GM23338 (cell line): ENCODE measurements around the gene C16orf87. TPM values are rescaled to one million over a fixed set of nuclear protein-coding genes. Genes with fewer than 3 reads are reported as not detected.

Experiments used
- ATAC-seq: fragments of 200-7000 bp; cut with Tn5 transposase; 3 replicates; pipeline ENCODE4 v1.9.1; 2020
- DNase-seq: peaks from one replicate; pipeline ENCODE4 v3.0.0-alpha.2; 2015; ENCODE audit warnings: low spot score
- H2AFZ ChIP-seq: fragments of 200-600 bp; sonication (generic); 2 replicates; pipeline ENCODE4 v1.8.0; 2016; ENCODE audit warnings: antibody characterized with exemption, mild to moderate bottlenecking, moderate library complexity
- H3F3A ChIP-seq: fragments of 200-600 bp; sonication (generic); replicated peaks from 2 replicates; pipeline ENCODE4 v1.8.0; 2017; ENCODE audit warnings: antibody characterized with exemption, mixed run types, low read depth
- H3K27ac ChIP-seq: fragments of 200-600 bp; sonication (generic); 2 replicates; pipeline ENCODE4 v1.6.1; 2016; ENCODE audit warnings: low read depth
- H3K27me3 ChIP-seq: fragments of 200-600 bp; sonication (generic); 2 replicates; pipeline ENCODE4 v1.8.0; 2016; ENCODE audit warnings: mild to moderate bottlenecking, mixed run types, moderate library complexity; ENCODE audit not compliant: insufficient read depth
- H3K36me3 ChIP-seq: fragments of 200-600 bp; sonication (generic); 2 replicates; pipeline ENCODE4 v1.8.0; 2016; ENCODE audit warnings: mild to moderate bottlenecking; ENCODE audit not compliant: insufficient read depth
- H3K4me1 ChIP-seq: fragments of 200-600 bp; sonication (generic); 2 replicates; pipeline ENCODE4 v1.8.0; 2016; ENCODE audit warnings: mild to moderate bottlenecking, moderate library complexity; ENCODE audit not compliant: insufficient read depth
- H3K4me2 ChIP-seq: fragments of 200-600 bp; sonication (generic); 2 replicates; pipeline ENCODE4 v1.7.1; 2017; ENCODE audit warnings: mixed run types
- H3K4me3 ChIP-seq: fragments of 200-600 bp; sonication (generic); 2 replicates; pipeline ENCODE4 v1.6.1; 2016; ENCODE audit warnings: mixed run types
- H3K79me2 ChIP-seq: fragments of 200-600 bp; sonication (generic); replicated peaks from 2 replicates; pipeline ENCODE4 v1.8.0; 2017; ENCODE audit warnings: mild to moderate bottlenecking; ENCODE audit not compliant: insufficient read depth
- H3K9me2 ChIP-seq: fragments of 200-600 bp; sonication (generic); 2 replicates; pipeline ENCODE4 v1.8.0; 2017; ENCODE audit not compliant: insufficient read depth
- H4K20me1 ChIP-seq: fragments of 200-600 bp; sonication (generic); replicated peaks from 2 replicates; pipeline ENCODE4 v1.8.0; 2017; ENCODE audit warnings: mild to moderate bottlenecking; ENCODE audit not compliant: insufficient read depth
- H3K27ac Mint-ChIP-seq: 2 replicates; pipeline ENCODE4 v1.8.0; 2020; ENCODE audit warnings: inconsistent platforms, mild to moderate bottlenecking, moderate library complexity, mixed read lengths
- H3K27me3 Mint-ChIP-seq: 3 replicates; pipeline ENCODE4 v1.8.0; 2022; ENCODE audit warnings: low read depth, mild to moderate bottlenecking, moderate library complexity, mixed read lengths, inconsistent platforms; ENCODE audit not compliant: insufficient read depth, poor library complexity
- H3K36me3 Mint-ChIP-seq: 3 replicates; pipeline ENCODE4 v1.8.0; 2021; ENCODE audit warnings: low read depth, mild to moderate bottlenecking, inconsistent platforms, moderate library complexity, mixed read lengths
- H3K4me1 Mint-ChIP-seq: 3 replicates; pipeline ENCODE4 v1.8.0; 2020; ENCODE audit warnings: mild to moderate bottlenecking, inconsistent platforms, mixed read lengths
- H3K4me3 Mint-ChIP-seq: 3 replicates; pipeline ENCODE4 v1.8.0; 2021; ENCODE audit warnings: moderate library complexity, mild to moderate bottlenecking, inconsistent platforms, mixed read lengths
- H3K9me3 Mint-ChIP-seq: 3 replicates; pipeline ENCODE4 v1.8.0; 2020; ENCODE audit warnings: moderate library complexity, mild to moderate bottlenecking, inconsistent platforms, mixed read lengths
- CREB1 ChIP-seq: fragments of 250-450 bp; sonication (Bioruptor Pico); IDR thresholded peaks from 2 replicates; pipeline ENCODE4 v1.5.0; 2020; ENCODE audit warnings: low read depth, mild to moderate bottlenecking, moderate library complexity
- CTCF ChIP-seq, 2 experiments: fragments of 200-600 bp in 1 of 2; sonication (generic) in 1 of 2; conservative IDR thresholded peaks; 2 replicates each; pipeline versions ENCODE4 v1.5.1 to v1.6.1; 2016 to 2017; ENCODE audit warnings: antibody characterized with exemption in 2 of 2, low read depth in 2 of 2, mild to moderate bottlenecking in 2 of 2, moderate library complexity in 1 of 2
- ETS1 ChIP-seq: IDR thresholded peaks from 2 replicates; pipeline ENCODE4 v1.6.1; 2016; ENCODE audit warnings: antibody characterized with exemption
- EZH2 ChIP-seq: fragments of 200-600 bp; sonication (generic); IDR thresholded peaks from one replicate; pipeline ENCODE4 v1.8.0; 2017; ENCODE audit warnings: antibody characterized with exemption, mild to moderate bottlenecking, low read depth; ENCODE audit not compliant: unreplicated experiment
- EZH2phosphoT487 ChIP-seq: fragments of 200-600 bp; sonication (generic); IDR thresholded peaks from one replicate; pipeline ENCODE4 v1.8.1; 2018; ENCODE audit warnings: antibody characterized with exemption; ENCODE audit not compliant: unreplicated experiment
- JUNB ChIP-seq: IDR thresholded peaks from one replicate; pipeline ENCODE4 v1.6.1; 2016; ENCODE audit warnings: antibody characterized with exemption; ENCODE audit not compliant: unreplicated experiment
- NANOG ChIP-seq: IDR thresholded peaks from 2 replicates; pipeline ENCODE4 v1.6.1; 2016; ENCODE audit warnings: antibody characterized with exemption, borderline replicate concordance
- POLR2AphosphoS5 ChIP-seq: IDR thresholded peaks from 2 replicates; pipeline ENCODE4 v1.6.1; 2016; ENCODE audit warnings: antibody characterized with exemption, low read depth
- REST ChIP-seq: IDR thresholded peaks from one replicate; pipeline ENCODE4 v1.6.1; 2018; ENCODE audit warnings: antibody characterized with exemption; ENCODE audit not compliant: unreplicated experiment
- STAT1 ChIP-seq: IDR thresholded peaks from one replicate; pipeline ENCODE4 v1.6.1; 2016; ENCODE audit warnings: antibody characterized with exemption; ENCODE audit not compliant: unreplicated experiment
- ZNF114 ChIP-seq: fragments of 250-450 bp; sonication (Bioruptor Pico); IDR thresholded peaks from 2 replicates; pipeline ENCODE4 v1.5.0; 2020; ENCODE audit warnings: mild to moderate bottlenecking, moderate library complexity
- ZNF331 ChIP-seq: fragments of 250-450 bp; sonication (Bioruptor Pico); IDR thresholded peaks from 2 replicates; pipeline ENCODE4 v1.5.0; 2020; ENCODE audit warnings: low read depth, mild to moderate bottlenecking, moderate library complexity
- ZNF462 ChIP-seq: fragments of 250-450 bp; sonication (Bioruptor Pico); IDR thresholded peaks from 2 replicates; pipeline ENCODE4 v1.5.0; 2020; ENCODE audit warnings: mild to moderate bottlenecking, moderate library complexity
- polyA plus RNA-seq: library from polyadenylated mRNA; unstranded; fragments of >200 nt; fragmentation: Nextera tagmentation; extraction: Ambion mirVana; gene quantifications from 2 replicates; pipeline ENCODE4 v1.2.1, GENCODE V29; 2016
- total RNA-seq: library from RNA; depleted of rRNA; stranded (reverse); fragments of >200 nt; shearing (Covaris generic); gene quantifications from 2 replicates; pipeline ENCODE4 v1.2.3, GENCODE V29; 2014

Gene C16orf87
- total and polyA plus RNA-seq, 2 experiments from 2014 or later = 23.4 to 46.0 TPM

- no peaks in the 10 kb centered on the region; the same call in 2 of the 3 replicates for H3K9me3 Mint-ChIP-seq
- Histone ChIP-seq H3F3A (no peaks in the 10 kb centered on the region), H3K4me1 (no peaks in the 10 kb centered on the region), H3K36me3 (no peaks in the 10 kb centered on the region), H3K79me2 (no peaks in the 10 kb centered on the region), H3K9me2 (no peaks in the 10 kb centered on the region), H3K4me3 (no peak overlapping the region), H3K4me2 (no peak overlapping the region), H3K27me3 (no peaks in the 10 kb centered on the region), H2AFZ (peak overlapping the region; percentile 72; the same call in 1 of the 2 replicates), H3K27ac (no peak overlapping the region), H4K20me1 (no peaks in the 10 kb centered on the region)
- no peak overlapping the region for H3K4me3 Mint-ChIP-seq
- no peak overlapping the region for H3K27ac Mint-ChIP-seq
- no peak; the same call in 2 of the 3 replicates for ATAC-seq
- H3K27me3 Mint-ChIP-seq = peaks cover 1% of the 10 kb centered on the region
- no peak for TF ChIP-seq ETS1
- TF ChIP-seq STAT1 = no peak
- TF ChIP-seq EZH2 = no peak
- no peak for TF ChIP-seq REST
- TF ChIP-seq CREB1 (CRISPR knock-in tag) = no peak
- TF ChIP-seq ZNF331 = no peak
- no peak for TF ChIP-seq ZNF114 (CRISPR knock-in tag)
- TF ChIP-seq JUNB = no peak
- TF ChIP-seq POLR2AphosphoS5 = no peak
- TF ChIP-seq CTCF (conservative IDR thresholded peaks at IDR 0.05; ENCODE audit: low read depth in 2 of 2) = no peak
- no peak for TF ChIP-seq EZH2phosphoT487
- no peak for TF ChIP-seq ZNF462 (CRISPR knock-in tag)
- TF ChIP-seq NANOG = no peak
- DNase-seq = no peak
- H3K4me1 Mint-ChIP-seq = peaks cover 5% of the 10 kb centered on the region; the same call in 2 of the 3 replicates
- no peaks in the 10 kb centered on the region for H3K36me3 Mint-ChIP-seq
Observed at GRCh38 chr16:46763147-46763546, 67.8 kb downstream of the C16orf87 start.
